HG03457 (cell line): ENCODE measurements around the gene RAB43.
"Not testable (repeated sequence)": the region's sequence is repeated elsewhere in the genome, so short reads cannot be mapped to it uniquely, and the experiment has no call there.

Experiments
- ATAC-seq: cut with Tn5 transposase; IDR thresholded peaks from one replicate; pipeline ENCODE4 v1.9.1; 2021; ENCODE audit warnings: moderate number of reproducible peaks; ENCODE audit not compliant: unreplicated experiment

RAB43 gene

GRCh38 chr3:129122412-129123011 is 908 bp upstream of the RAB43 start:
- ATAC-seq: no peak

- no peak for ATAC-seq
These were observed 400 bp downstream of the RAB43 start for GRCh38 chr3:129121016-129121791.

- peak; percentile 66 for ATAC-seq
These were observed 1.2 kb downstream of the RAB43 start for GRCh38 chr3:129120254-129121004.

GRCh38 chr3:129119365-129120100 is 2.1 kb downstream of the RAB43 start:
- ATAC-seq: no peak

GRCh38 chr3:129118745-129119144 is 2.9 kb downstream of the RAB43 start:
- ATAC-seq: no peak

GRCh38 chr3:129117134-129117533 is 4.5 kb downstream of the RAB43 start:
- ATAC-seq: no peak

GRCh38 chr3:129116482-129116946 is 5.1 kb downstream of the RAB43 start:
- no peak for ATAC-seq

- no peak for ATAC-seq
These were observed 7.1 kb downstream of the RAB43 start for GRCh38 chr3:129114455-129114854.

- no peak for ATAC-seq
These were observed 9.1 kb downstream of the RAB43 start for GRCh38 chr3:129112308-129113052.

- ATAC-seq: not testable (repeated sequence)
These were observed 10.4 kb downstream of the RAB43 start for GRCh38 chr3:129111076-129111780.

- no peak for ATAC-seq
These were observed 13.8 kb downstream of the RAB43 start for GRCh38 chr3:129107793-129108192.

- no peak for ATAC-seq
These were observed 14.6 kb downstream of the RAB43 start for GRCh38 chr3:129106866-129107565.

GRCh38 chr3:129106320-129106719 is 15.3 kb downstream of the RAB43 start:
- no peak for ATAC-seq

GRCh38 chr3:129105862-129106261 is 15.7 kb downstream of the RAB43 start:
- ATAC-seq: no peak

GRCh38 chr3:129104498-129105079 is 17.0 kb downstream of the RAB43 start:
- no peak for ATAC-seq

GRCh38 chr3:129104051-129104450 is 17.6 kb downstream of the RAB43 start:
- no peak for ATAC-seq

- no peak for ATAC-seq
These were observed 18.3 kb downstream of the RAB43 start for GRCh38 chr3:129103296-129103695.

- no peak for ATAC-seq
These were observed 20.1 kb downstream of the RAB43 start for GRCh38 chr3:129101370-129102138.
